Daoy (cell line): ENCODE results near the gene NOL4L. TPM values are rescaled to one million over a fixed set of nuclear protein-coding genes. Genes with fewer than 3 reads are reported as not detected.

Experiments
- DNase-seq: peaks from one replicate; pipeline ENCODE4 v3.0.0-alpha.2; 2015; ENCODE audit warnings: low read depth
- total RNA-seq: library from RNA; depleted of rRNA; stranded (reverse); fragments of >200 nt; shearing (Covaris generic); gene quantifications from 2 replicates; pipeline ENCODE4 v1.2.3, GENCODE V29; 2014

The NOL4L gene
- total RNA-seq, 1 experiment from 2014 or later = 11.3 TPM

DNA sequence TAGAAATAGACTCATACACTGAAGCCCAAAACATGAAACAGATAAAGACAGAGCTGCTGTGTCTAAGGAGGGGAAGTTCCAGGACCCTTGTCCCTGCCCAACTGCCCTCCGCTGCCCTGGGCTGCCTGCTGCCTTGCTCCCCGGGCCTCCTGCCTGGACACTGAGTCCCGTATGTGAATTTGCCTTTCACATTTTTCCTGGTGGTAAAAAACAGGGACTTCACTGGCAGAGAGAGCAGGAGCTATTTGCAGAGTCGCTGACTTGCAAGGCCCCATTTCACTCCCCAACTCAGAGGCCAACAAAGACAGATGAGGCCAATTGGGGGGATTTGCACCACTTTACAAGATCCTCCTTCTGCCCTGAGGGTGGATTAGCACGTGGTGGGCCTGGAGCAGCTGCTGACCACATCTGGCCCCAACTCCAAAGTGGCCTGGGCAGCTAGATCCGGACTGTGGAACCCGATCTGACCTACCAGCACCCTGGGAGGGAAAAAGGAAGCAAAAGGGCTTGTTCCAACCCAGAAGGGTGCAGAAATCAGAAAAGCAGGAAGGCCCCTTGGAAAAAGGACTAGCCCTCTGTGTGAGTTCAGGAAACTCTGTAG, 61.4 kb downstream of the NOL4L start:
- no peak for DNase-seq

DNA sequence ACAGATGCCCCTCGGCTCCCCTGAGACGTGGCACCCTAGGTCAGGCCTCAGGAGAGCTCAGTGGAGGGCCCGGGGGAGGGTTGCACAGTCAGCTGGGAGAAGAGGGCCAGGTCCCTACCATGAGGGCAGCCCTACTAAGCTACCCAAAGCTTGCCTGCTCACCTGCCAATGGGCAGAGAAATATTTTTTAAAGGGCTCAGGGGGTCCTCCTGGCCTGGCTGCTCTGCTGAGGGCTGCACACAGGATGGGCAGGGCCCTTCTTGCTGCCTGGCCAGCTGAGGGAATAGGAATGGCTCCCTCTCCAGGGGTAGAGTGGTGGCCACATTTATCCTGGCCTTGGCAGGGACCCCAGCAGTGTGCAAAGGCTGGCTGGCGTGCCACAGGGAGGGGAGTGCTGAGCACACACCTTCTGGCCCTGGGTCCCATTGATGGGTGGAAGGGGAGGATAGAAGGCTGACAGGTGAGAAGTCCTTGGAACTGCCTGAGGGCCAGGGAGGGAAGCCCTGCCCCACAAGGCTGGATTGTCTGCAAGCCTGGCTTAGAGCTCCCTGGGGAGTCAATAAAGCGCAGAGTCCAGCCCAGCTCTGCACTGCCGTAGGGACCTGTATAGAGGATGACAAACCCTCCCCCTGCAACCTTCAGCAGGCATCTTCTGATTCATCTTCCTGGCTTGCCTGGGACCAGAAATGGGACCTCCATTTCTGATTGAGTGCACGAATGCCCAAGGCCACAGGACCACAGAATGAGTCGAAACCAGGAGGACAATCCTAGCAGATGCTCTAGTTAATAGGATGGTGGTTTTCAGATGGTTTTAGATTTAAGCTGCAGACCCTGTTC, 62.1 kb downstream of the NOL4L start:
- DNase-seq = peak; percentile 42

DNA sequence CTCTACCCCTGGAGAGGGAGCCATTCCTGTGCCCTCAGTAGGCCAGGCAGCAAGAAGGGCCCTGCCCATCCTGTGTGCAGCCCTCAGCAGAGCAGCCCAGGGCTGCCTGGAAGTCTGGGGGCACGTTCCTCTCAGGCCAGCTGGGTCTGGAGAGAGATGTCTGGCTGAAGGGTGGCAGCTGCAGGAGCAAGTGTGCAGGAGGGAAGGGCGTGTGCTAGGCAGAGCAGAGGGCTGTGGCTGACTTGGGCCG, 62.7 kb downstream of the NOL4L start:
- DNase-seq = no peak

DNA sequence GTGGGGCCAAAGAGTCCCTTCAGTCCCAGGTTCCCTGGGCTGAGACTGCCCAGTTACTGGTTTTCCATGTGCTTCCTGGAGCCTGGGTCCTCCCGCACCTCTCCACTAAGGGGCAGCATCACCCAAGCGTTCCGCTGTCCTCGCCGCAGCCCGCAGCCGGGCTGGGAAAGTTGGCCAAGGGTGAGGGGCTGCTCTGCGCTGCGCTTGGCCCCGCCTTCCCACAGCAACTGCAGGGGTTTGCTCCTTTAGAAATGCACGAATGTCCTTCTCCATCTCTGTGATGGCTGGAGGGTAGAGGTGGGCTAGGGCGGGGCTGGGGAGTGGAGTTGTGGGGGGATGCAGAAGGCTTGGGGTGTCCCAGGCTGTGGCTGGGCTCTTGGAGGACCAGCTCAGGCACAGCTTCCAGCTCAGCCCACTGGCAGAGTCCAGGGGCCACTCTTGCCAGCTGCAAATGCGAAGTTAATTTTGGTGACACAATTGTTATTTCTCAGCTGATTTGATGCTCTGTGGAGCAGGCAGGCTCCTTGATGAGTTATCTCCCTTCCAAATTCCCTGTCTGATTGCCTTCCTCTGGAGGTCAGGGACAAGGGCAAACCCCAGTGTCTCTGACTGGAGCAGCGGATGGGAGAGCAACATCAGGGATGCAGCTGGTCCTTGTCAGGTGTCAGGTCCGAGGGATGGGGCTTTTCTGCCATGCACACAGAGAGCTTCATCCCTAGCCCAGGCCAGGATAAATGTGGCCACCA, 63.2 kb downstream of the NOL4L start:
- peak; percentile 71 for DNase-seq

DNA sequence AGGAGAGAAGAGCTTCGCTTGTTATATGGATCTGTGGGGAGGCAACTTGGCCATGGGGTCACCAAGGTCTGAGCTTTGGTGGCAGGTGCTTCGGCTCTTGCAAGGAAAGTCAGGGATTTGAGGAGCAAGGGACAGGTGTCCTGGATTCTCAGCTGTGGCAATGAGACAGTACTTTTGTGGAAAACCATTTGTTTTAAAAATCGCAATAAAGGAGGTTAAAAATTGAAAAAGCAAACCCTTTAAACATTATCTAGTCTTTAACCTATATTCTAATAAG, 64.3 kb downstream of the NOL4L start:
- DNase-seq = no peak

DNA sequence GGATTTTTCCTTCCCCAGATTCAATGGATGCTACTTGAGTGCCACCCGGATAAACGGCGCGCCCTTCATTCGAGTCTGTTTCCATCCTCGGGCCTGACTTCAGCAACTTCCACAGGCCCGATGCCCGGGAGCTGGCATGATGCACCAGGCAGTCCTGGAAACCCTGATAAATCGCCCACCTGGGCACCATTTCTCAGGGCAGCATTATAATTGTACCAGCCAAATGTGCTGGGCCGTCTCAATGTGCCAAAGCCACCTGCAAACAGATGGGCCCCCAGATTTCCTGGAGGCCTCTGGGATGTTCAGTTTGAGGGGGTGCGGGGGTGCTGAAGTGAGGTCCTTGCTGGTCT, 65.8 kb downstream of the NOL4L start:
- DNase-seq = no peak

DNA sequence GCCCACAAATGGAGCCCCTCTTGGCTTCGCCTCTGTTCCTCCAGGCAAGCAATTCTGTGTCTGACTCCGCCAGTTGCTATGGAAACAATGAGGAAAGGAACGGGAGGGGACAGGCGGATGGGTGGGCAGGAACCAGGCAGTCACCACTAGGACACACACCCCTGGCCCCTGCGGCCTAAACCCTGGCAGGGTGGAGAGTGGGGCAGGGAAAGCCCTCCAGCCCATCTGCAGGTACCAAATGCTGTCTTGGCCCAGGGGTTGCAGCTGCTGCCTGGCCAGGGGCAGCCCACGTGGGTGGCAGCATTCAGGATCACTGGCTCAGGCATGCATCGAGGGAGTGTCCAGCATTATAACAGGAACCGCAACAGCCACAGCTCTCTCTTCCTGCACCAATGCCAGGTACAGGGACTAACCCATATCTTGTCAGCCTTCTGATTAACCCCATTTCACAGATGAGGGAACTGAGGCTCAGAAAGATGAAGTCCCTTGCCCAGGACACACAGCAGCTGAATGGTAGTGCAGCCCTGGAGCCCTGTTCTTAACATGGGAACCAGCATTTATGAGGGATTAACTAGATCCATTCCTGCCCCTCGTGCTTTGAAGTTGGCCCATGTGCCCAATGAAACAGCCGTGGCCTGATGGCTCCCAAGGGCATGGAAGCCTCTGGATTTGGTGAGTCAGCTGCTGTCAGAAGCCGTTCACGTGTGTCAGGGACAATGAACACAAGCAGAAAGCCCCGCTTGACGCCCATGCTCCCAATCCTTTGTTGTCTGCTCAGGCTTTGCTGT, 66.3 kb downstream of the NOL4L start:
- DNase-seq = no peak

DNA sequence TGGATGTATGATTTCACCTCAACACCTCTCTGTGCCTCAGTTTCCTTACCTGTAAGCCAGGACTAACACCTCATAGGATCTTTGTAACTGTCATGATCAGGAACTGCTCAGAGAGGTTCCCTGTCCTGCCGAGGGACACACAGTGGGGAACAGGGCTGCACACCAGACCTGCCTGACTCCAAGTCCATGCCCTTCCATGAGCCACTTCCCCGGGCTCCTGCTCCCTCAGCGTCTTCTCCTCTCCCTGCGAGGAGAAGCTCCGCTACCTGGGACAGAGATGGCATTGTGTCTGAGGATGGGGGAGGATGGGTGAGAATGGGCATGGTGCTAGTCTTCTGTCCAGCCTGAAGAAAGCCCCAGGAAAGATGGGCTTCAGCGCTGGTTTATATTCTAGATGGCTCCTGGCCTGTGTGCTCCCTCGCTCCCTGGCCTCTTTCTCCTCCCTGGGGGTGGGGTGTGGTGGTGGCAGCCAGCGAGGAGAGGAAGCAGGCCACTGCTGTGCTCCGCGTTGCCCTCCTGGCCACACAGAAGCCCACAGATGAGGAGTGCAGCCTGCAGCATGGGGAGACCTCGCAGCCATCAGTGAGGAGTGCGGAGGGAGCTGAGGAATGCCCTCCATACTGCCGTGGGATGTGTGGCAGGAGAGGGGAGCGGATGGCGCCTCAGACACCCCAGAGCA, 67.1 kb downstream of the NOL4L start:
- no peak for DNase-seq

DNA sequence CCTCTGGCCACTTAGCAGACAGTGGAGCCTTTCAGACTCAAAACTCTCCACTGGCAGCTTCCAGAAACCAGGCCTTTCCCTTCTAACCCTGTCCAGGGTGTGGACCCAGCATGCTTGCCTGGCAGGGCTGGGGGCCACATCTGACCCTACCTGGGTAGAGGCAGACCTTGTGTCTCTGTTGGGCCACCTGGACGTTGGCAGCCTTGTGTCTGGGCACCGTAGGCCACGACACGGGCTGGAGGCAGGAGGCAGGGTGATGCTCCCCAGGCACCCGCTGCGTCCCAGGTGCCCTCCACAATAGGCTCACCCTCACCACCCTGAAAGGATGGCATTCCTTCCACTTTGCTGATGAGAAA, 67.6 kb downstream of the NOL4L start:
- DNase-seq = no peak

DNA sequence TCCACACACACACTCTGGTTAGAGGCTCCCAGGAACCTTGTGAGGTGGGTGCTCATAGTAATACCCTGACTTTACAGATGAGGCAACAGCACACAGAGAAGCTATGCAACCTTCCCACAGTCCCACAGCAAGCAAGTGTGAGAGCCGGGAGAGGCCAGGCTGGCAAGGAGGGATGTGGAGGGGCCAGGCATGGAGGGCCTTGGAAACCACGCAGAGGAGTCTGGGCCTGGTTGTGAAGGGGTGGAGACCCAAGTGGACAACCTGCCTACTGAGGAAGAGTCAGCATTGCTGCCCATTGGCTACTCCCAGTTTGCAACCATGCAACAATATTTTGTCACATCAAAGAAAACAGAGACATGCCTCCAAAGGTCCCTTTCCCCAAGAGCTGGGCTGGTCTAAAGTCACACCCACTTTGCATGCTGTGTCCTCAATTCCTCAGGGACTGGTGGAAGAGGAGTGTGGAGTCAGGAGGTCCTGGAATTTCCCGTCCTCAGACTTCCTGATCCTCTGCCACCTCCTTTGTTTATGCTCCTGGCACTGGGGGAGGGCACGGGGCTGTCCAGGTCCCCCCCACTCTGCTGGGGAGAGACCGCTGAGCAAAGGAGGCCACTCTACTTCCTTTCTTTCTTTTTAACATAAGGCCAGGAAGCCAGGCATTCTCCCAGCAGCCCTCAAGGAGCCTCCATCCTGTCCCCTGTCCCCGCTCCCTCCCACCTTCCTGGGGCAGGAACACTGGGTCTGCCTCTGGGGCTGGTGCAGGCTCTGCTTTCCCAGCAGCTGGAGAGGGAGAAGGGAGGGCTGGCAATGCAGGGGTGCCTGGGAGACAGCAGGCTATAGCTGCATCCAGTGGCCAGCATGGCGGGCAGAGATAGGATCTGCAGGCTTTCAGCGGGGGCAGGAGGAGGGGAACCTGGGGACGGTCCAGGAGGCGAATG, 68.3 kb downstream of the NOL4L start:
- peak; percentile 46 for DNase-seq

DNA sequence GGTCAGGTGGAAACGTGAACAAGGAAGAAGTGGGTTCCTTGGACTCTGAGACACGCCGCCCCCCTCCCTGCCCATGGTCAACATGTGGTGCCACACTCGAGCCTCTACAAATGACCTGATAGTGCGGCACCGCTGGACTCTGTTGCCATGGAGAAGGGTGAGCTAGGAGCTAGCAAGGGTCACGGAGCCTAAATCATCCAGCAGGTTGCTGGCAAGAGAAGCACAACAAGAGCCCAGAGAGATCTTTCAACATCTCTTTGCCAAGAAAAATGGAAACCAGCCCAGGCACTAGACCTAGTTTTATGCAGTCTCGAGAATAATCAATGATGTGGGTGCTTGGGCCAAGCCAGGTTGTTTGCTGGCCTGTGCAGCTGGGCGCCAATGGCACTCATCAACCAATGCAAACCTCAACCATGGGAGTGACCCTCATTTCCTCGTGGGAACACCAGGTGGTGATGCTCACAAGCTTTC, 69.5 kb downstream of the NOL4L start:
- no peak for DNase-seq

DNA sequence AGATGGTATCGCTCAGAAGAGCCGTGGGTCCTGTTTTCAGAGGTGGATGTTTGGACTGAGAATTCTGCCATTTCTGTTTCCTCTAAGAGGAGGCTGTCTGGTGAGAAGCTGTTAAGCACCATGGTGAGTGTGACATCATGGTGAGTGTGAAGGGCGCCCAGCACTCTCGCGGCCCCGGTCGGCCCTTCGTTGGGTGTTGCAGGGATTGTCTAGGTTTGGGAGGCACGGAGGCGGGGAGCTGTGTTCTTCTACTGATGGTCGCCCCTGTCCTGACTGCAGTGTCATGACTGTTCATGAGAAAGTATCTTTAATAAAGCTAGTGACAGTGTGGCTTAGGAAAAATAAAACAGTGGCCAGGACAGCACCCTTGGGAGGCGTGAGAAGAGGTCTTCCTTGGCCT, 70.4 kb downstream of the NOL4L start:
- DNase-seq = no peak

DNA sequence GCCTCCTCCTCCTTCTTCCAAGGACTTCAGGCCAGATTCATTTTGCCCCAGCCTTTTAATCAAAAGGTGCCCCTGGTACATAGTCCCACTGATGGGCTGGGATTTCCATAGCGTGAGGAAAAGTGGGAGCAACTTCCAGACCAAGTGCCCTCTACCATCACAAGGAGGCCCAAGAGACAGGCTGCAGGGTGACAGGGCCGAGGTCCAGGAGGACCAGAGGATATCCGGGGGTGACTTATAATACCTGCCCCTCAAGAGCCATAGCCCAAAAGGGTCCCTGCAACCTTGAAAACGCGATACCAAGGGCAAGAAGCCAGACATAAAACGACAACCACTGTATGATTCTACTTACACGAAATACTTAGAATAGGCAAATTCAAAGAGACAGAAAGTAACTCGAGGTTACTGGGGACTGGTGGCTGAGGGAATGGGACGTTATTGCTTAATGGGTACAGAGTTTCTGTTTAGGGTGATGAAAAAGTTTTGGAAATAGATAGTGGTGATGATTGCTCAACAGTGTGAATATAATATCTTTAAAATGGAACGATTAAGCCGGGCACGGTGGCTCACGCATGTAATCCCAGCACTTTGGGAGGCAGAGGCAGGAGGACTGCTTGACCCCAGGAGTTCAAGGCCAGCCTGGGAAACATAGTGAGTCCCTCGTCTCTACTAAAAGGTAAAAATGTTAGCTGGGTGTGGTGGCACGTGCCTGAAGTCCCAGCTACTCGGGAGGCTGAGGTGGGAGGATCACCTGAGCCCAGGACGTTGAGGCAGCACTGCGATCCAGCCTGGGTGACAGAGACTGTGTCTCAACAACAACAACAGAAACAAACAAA, 71.9 kb downstream of the NOL4L start:
- DNase-seq = no peak

DNA sequence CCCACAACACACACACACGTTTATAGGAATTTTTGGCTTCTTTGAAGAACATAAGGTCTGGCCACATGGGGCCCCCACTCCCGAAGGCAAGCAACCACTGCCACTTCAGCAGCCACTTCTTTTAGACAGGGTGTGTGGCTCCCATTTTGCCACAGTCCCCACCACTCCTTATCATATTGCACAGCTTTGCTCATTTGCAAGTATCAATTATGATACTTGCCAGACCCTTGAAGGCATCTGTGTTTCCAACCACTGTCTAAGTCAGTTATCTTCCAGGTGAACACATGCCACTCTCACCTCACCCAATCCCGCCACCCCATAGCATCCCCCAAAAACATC, 73.1 kb downstream of the NOL4L start:
- no peak for DNase-seq

DNA sequence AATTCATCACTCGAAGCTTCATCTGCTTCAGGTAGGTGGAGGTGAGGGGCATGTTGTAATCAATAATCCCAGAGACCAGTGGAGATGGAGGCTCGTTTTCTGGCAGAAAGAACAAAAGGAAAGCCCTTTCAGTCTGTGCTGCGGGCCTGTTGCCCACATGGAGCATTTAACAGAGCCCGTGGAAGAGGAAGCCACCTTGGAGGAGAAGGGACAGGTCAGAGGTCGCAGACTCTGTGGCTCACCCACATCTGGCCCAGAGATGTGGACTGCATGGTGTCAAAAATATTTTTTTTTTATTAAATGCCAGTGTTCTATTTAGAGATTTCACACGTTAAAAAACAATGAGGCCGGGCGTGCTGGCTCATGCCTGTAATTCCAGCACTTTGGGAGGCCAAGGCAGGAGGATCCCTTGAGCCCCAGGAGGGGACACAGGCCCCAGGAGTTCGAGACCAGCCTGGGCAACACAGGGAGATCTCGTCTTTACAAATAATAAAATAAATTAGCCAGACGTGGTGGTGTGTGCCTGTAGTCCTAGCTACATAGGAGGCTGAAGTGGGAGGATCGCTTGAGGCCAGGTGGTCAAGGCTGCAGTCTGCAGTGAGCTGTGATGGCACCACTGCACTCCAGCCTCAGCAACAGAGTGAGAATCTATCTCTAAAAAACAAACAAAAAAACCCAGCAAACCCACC, 73.6 kb downstream of the NOL4L start:
- no peak for DNase-seq

DNA sequence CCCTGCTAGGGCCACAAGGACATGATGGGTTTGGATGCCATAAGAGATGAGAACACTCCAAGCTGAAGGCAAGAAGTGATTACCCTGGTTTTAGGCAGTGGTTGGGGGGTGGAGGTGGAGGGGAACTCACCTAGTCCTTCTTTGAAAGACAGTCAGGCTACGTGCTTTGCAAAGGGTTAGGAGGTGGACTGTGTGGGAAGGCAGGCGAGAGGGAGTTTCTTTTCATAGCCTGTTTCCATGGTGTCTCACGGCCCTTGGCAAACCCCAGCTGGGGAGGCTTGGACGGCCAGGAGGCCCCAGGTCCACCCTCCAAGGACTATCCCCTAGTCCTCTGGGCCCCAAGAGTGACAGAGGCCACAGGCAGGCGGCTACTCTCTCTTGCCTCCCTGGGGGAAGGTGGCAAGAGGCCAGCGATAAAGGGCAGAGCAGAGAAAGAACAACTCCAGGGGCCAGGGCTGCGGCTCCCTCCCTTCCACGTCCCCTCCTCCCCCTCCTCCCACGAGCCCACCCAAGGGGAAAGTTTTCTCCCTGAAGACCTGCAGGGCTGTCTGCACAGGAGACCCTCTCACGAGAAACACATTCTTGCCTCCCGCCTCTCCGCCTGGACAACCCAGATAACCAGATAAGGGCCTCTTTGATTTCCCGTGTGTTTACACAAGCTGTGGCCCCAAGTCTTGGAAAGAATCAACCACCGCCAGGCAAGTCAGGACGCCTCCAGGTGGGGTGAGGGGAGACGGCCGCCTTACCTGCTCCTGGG, 74.4 kb downstream of the NOL4L start:
- no peak for DNase-seq

DNA sequence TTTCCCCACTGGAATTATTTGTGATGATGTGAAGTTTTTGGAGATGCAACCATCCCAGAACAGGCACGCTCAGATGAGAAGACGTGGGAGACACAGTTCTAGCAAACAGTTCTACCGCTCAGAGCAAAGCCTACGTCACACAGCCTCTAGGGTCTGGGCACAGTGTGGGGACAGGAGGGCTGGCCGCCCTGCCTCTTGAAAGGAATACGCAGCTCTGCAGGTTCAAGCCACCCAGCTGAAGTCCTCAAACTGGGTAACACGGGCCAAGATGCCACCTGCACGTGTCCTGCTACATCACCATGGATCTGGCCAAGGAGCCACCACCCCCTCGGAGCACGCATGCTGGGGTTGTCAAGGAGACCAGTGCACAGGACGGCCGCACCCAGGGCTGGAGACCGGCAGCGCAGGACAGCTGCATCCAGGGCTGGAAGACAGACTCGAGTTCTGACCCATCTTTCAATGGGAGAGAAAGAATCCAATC, 75.0 kb downstream of the NOL4L start:
- no peak for DNase-seq

DNA sequence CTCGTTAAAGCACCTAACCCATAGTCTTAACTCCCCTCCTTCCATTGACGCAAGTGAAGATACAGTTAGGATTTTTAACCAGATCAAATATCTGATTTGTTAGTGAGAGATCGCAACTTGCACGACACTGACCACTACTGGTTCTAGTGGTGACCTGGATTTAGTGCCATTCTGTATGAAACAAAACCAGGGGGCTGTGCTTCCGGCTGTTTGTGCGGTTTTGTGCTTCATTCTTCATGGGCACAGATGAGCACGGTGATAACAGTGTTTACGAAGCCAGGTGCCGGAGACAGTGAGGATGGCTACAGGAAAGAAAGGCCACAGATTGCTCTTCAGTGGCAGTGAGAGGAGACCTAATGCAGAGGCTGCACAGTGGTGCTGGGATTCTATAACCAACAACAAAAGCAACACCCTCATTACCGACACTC, 75.5 kb downstream of the NOL4L start:
- peak; percentile 16 for DNase-seq

DNA sequence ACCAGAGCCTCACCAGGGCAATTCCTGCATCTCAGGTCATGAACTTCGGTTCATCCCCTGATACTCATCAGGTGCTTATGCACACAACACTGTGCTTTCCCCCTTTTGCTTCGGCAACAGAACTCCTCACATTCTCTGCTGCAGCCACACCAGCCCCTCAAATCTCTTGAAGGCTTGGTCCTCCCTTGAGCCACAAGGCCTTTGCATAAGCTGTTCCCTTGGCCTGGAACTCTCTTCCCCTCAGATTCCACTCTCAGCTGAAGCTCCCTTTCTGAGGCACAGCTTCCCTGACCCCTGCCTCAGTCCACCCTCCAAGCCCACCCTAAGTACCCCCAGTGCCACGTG, 76.4 kb downstream of the NOL4L start:
- no peak for DNase-seq
